ENCODE data around the gene GLYR1. TPM values are rescaled to one million over a fixed set of nuclear protein-coding genes. Genes with fewer than 3 reads are reported as not detected.

GLYR1 gene
- total and polyA plus RNA-seq, 7 experiments from 2014 or later, result 32.0 to 122 (median 107) TPM

GRCh38 chr16:4814542-4815173 lies 32.4 kb downstream of the GLYR1 start:
- H3K4me1 Mint-ChIP-seq, result peaks cover 0 to 3% (median 0%) of the 10 kb centered on the region in 7 donors
- no peaks in the 10 kb centered on the region for H3K27me3 Mint-ChIP-seq
- Histone ChIP-seq H3K9me3 (ENCODE audit: control insufficient read depth in 2 of 3, low read length in 3 of 3) (no peaks in the 10 kb centered on the region), H3K27ac (ENCODE audit: low read depth, low read length) (no peak overlapping the region), H3K36me3 (ENCODE audit: control insufficient read depth in 2 of 3, insufficient read depth in 3 of 3, low read length in 3 of 3) (peaks cover 0 to 79% (median 18%) of the 10 kb centered on the region in 3 experiments), H3K4me3 (ENCODE audit: low read length) (no peak overlapping the region), H3K4me1 (ENCODE audit: control insufficient read depth in 2 of 2, insufficient read depth in 2 of 2, low read length in 2 of 2) (no peaks in the 10 kb centered on the region), H3K27me3 (ENCODE audit: control insufficient read depth in 2 of 2, insufficient read depth in 2 of 2, low read length in 2 of 2) (no peaks in the 10 kb centered on the region)
- intact Hi-C loops (cut with micrococcal nuclease), result no loop called here
- no peak for DNase-seq
- H3K4me3 Mint-ChIP-seq, result no peak overlapping the region
- no peaks in the 10 kb centered on the region for H3K9me3 Mint-ChIP-seq
- H3K36me3 Mint-ChIP-seq, result peaks cover 0 to 49% (median 16%) of the 10 kb centered on the region in 5 donors
- peak overlapping the region in 1 of 9 donors; percentile 52 for H3K27ac Mint-ChIP-seq
- no peak for ATAC-seq
- CTCF ChIA-PET, result no interaction called here
- POLR2A ChIA-PET, result interaction anchor here (0.6 kb wide), 1 partner anchor 46 kb away, joined by 3 read pairs; no protein-coding TSS in a partner anchor

DNA sequence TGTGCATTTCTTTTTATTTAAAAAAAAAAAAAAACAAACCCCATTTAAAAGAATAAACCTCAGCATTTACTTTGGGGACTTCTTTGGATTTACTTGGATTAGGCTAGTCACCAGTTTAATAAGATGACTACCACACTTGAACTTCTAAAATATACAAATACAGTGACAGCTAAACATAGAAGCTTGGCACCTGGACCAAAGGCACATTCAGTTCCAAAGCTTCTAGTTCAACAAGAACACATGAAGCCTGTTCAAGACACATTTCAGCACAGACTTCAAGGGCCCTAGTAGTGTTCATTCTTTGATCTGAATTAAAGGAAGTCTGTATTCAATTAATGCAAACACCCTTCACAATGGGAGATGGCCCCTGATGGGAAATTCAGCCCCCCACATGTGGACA lies 33.0 kb downstream of the GLYR1 start:
- H3K27me3 Mint-ChIP-seq, result no peaks in the 10 kb centered on the region
- H3K36me3 Mint-ChIP-seq, result peaks cover 0 to 49% (median 16%) of the 10 kb centered on the region in 5 donors
- ATAC-seq (no peak), DNase-seq (no peak)
- Histone ChIP-seq H3K27ac (ENCODE audit: low read depth, low read length) (no peak overlapping the region), H3K36me3 (ENCODE audit: control insufficient read depth in 2 of 3, insufficient read depth in 3 of 3, low read length in 3 of 3) (peaks cover 0 to 80% (median 18%) of the 10 kb centered on the region in 3 experiments), H3K4me1 (ENCODE audit: control insufficient read depth in 2 of 2, insufficient read depth in 2 of 2, low read length in 2 of 2) (no peaks in the 10 kb centered on the region), H3K9me3 (ENCODE audit: control insufficient read depth in 2 of 3, low read length in 3 of 3) (no peaks in the 10 kb centered on the region), H3K4me3 (ENCODE audit: low read length) (no peak overlapping the region), H3K27me3 (ENCODE audit: control insufficient read depth in 2 of 2, insufficient read depth in 2 of 2, low read length in 2 of 2) (no peaks in the 10 kb centered on the region)
- CTCF ChIA-PET, result no interaction called here
- no peak overlapping the region for H3K4me3 Mint-ChIP-seq
- POLR2A ChIA-PET, result no interaction called here
- H3K27ac Mint-ChIP-seq, result peak overlapping the region in 1 of 9 donors; percentile 52
- intact Hi-C loops (cut with micrococcal nuclease), result no loop called here
- peaks cover 0 to 3% (median 0%) of the 10 kb centered on the region in 7 donors for H3K4me1 Mint-ChIP-seq
- H3K9me3 Mint-ChIP-seq, result no peaks in the 10 kb centered on the region

DNA sequence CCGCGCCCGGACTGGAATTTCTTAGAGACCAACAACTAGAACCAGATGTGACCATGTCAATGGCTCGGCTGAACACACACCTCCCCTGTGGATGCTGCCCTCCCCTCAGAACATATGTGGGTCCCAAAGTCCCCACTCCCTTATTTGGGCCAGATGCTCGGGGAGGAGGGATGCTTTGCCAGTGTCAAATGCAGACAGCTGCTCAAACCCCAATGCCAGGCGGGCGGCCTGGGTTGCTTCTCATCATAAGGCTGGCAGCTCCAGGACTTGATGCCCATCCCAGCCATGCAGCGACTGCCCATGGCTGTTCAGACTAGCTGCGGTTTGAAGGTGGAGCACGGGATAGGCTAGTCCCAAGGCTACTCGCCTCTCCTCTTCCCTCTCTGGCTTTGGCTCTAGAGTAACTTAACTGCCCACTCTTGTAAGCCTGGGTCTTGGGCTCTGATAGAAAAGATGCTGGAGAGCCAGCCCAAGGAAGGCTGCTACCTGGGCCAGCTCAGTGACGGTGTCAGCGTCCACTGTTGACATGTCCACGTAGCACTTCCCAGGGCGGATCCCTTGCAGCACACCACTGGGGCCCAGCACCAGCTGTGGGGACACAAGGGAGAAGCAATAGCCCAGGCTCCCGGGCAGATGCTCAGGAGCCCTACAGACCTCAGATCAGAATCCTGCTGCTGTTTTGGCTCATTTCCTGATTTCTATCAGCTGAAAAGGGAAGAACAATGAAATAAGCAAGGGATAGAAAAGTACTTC lies 33.7 kb downstream of the GLYR1 start:
- Mint-ChIP-seq H3K27me3 (no peaks in the 10 kb centered on the region), H3K27ac (peak overlapping the region in 1 of 9 donors; percentile 49), H3K36me3 (peaks cover 0 to 45% (median 12%) of the 10 kb centered on the region in 5 donors), H3K4me1 (peaks cover 0 to 2% (median 0%) of the 10 kb centered on the region in 7 donors), H3K9me3 (no peaks in the 10 kb centered on the region), H3K4me3 (no peak overlapping the region)
- no peak overlapping the region for H3K4me3 ChIP-seq (ENCODE audit: low read length)
- no peak for ATAC-seq
- H3K36me3 ChIP-seq (ENCODE audit: control insufficient read depth in 2 of 3, insufficient read depth in 3 of 3, low read length in 3 of 3), result peaks cover 0 to 80% (median 18%) of the 10 kb centered on the region in 3 experiments
- no peak for DNase-seq
- ChIA-PET POLR2A (no interaction called here), CTCF (no interaction called here)
- no peak overlapping the region for H3K27ac ChIP-seq (ENCODE audit: low read depth, low read length)
- no peaks in the 10 kb centered on the region for H3K9me3 ChIP-seq (ENCODE audit: control insufficient read depth in 2 of 3, low read length in 3 of 3)
- H3K4me1 ChIP-seq (ENCODE audit: control insufficient read depth in 2 of 2, insufficient read depth in 2 of 2, low read length in 2 of 2), result no peaks in the 10 kb centered on the region
- no peaks in the 10 kb centered on the region for H3K27me3 ChIP-seq (ENCODE audit: control insufficient read depth in 2 of 2, insufficient read depth in 2 of 2, low read length in 2 of 2)
- intact Hi-C loops (cut with micrococcal nuclease), result no loop called here

GRCh38 chr16:4811773-4812172 lies 35.3 kb downstream of the GLYR1 start:
- no peak overlapping the region for H3K4me3 ChIP-seq (ENCODE audit: low read length)
- DNase-seq, result no peak
- ChIA-PET CTCF (no interaction called here), POLR2A (no interaction called here)
- intact Hi-C loops (cut with micrococcal nuclease), result no loop called here
- Mint-ChIP-seq H3K9me3 (no peaks in the 10 kb centered on the region), H3K27me3 (no peaks in the 10 kb centered on the region), H3K4me1 (peaks cover 0 to 2% (median 0%) of the 10 kb centered on the region in 7 donors), H3K36me3 (peaks cover 5 to 49% (median 12%) of the 10 kb centered on the region in 5 donors), H3K4me3 (no peak overlapping the region), H3K27ac (peak overlapping the region in 1 of 9 donors; percentile 49)
- peaks cover 0 to 78% (median 19%) of the 10 kb centered on the region in 3 experiments for H3K36me3 ChIP-seq (ENCODE audit: control insufficient read depth in 2 of 3, insufficient read depth in 3 of 3, low read length in 3 of 3)
- no peaks in the 10 kb centered on the region for H3K4me1 ChIP-seq (ENCODE audit: control insufficient read depth in 2 of 2, insufficient read depth in 2 of 2, low read length in 2 of 2)
- no peaks in the 10 kb centered on the region for H3K27me3 ChIP-seq (ENCODE audit: control insufficient read depth in 2 of 2, insufficient read depth in 2 of 2, low read length in 2 of 2)
- no peaks in the 10 kb centered on the region for H3K9me3 ChIP-seq (ENCODE audit: control insufficient read depth in 2 of 3, low read length in 3 of 3)
- no peak overlapping the region for H3K27ac ChIP-seq (ENCODE audit: low read depth, low read length)
- ATAC-seq, result no peak

GRCh38 chr16:4811242-4811641 lies 35.8 kb downstream of the GLYR1 start:
- ChIA-PET POLR2A (interaction anchor here (1.0 kb wide), 1 partner anchor 347 kb away, joined by 3 read pairs; no protein-coding TSS in a partner anchor), CTCF (no interaction called here)
- ATAC-seq, result no peak

GRCh38 chr16:4806280-4806679 lies 40.8 kb downstream of the GLYR1 start:
- peaks cover 0 to 46% (median 7%) of the 10 kb centered on the region in 3 experiments for H3K36me3 ChIP-seq (ENCODE audit: control insufficient read depth in 2 of 3, insufficient read depth in 3 of 3, low read length in 3 of 3)
- no peak for ATAC-seq

More at GRCh38 chr16:4811242-4811641, 35.8 kb downstream of the GLYR1 start:
- intact Hi-C loops (cut with micrococcal nuclease), result no loop called here
- H3K9me3 ChIP-seq (ENCODE audit: control insufficient read depth in 2 of 3, low read length in 3 of 3), result no peaks in the 10 kb centered on the region
- H3K4me3 ChIP-seq (ENCODE audit: low read length), result no peak overlapping the region
- H3K36me3 ChIP-seq (ENCODE audit: control insufficient read depth in 2 of 3, insufficient read depth in 3 of 3, low read length in 3 of 3), result peaks cover 0 to 77% (median 19%) of the 10 kb centered on the region in 3 experiments
- Mint-ChIP-seq H3K4me1 (peaks cover 0 to 2% (median 0%) of the 10 kb centered on the region in 7 donors), H3K4me3 (no peak overlapping the region), H3K27ac (peak overlapping the region in 2 of 9 donors; percentile 49 to 77), H3K9me3 (no peaks in the 10 kb centered on the region), H3K36me3 (peaks cover 5 to 46% (median 10%) of the 10 kb centered on the region in 5 donors), H3K27me3 (no peaks in the 10 kb centered on the region)
- H3K27me3 ChIP-seq (ENCODE audit: control insufficient read depth in 2 of 2, insufficient read depth in 2 of 2, low read length in 2 of 2), result no peaks in the 10 kb centered on the region
- no peak overlapping the region for H3K27ac ChIP-seq (ENCODE audit: low read depth, low read length)
- no peak for DNase-seq
- no peaks in the 10 kb centered on the region for H3K4me1 ChIP-seq (ENCODE audit: control insufficient read depth in 2 of 2, insufficient read depth in 2 of 2, low read length in 2 of 2)

More at GRCh38 chr16:4806280-4806679, 40.8 kb downstream of the GLYR1 start:
- ChIA-PET CTCF (interaction anchor here (0.6 kb wide), 1 partner anchor 62 kb away, joined by 3 read pairs; no protein-coding TSS in a partner anchor), POLR2A (interaction anchor here (0.6 kb wide), 2 partner anchors 9 to 1759 kb away, joined by 3 to 4 read pairs; no protein-coding TSS in a partner anchor)
- no peak for DNase-seq
- Histone ChIP-seq H3K9me3 (ENCODE audit: control insufficient read depth in 2 of 3, low read length in 3 of 3) (no peaks in the 10 kb centered on the region), H3K4me3 (ENCODE audit: low read length) (no peak overlapping the region), H3K27me3 (ENCODE audit: control insufficient read depth in 2 of 2, insufficient read depth in 2 of 2, low read length in 2 of 2) (no peaks in the 10 kb centered on the region), H3K4me1 (ENCODE audit: control insufficient read depth in 2 of 2, insufficient read depth in 2 of 2, low read length in 2 of 2) (peaks cover 10 to 13% of the 10 kb centered on the region in 2 donors), H3K27ac (ENCODE audit: low read depth, low read length) (no peak overlapping the region)
- Mint-ChIP-seq H3K36me3 (peaks cover 3 to 15% (median 6%) of the 10 kb centered on the region in 5 donors), H3K27ac (peak overlapping the region in 1 of 9 donors; percentile 19), H3K4me3 (no peak overlapping the region), H3K4me1 (peaks cover 0 to 15% (median 5%) of the 10 kb centered on the region in 7 donors), H3K9me3 (no peaks in the 10 kb centered on the region), H3K27me3 (no peaks in the 10 kb centered on the region)
- intact Hi-C loops (cut with micrococcal nuclease), result loop anchor here in 1 of 2 donors (10.0 kb wide), 1 partner anchor 1651 kb away; no protein-coding TSS in a partner anchor

All from naive thymus-derived CD4-positive, alpha-beta T cell (primary cell).